MCF 10A (cell line): Measurements from ENCODE around the gene USP25. TPM values are rescaled to one million over a fixed set of nuclear protein-coding genes. Genes with fewer than 3 reads are reported as not detected.

ENCODE experiments used
- BruUV-seq: library from RNA; stranded (reverse); fragments of 400-500 nt; replicated peaks from 2 replicates; lab custom pipeline; 2021; lab: Mats Ljungman, UMichigan
- CTCF ChIA-PET: fragments of 300-600 bp; sonication (Branson Sonifier 250); formaldehyde crosslinking; extraction: SDS; loops from one replicate; lab custom pipeline; 2021; ENCODE audit warnings: antibody characterized with exemption, inconsistent platforms; lab: Yijun Ruan, JAX
- POLR2A ChIA-PET: fragments of 300-600, 350-650 bp; sonication (Branson Sonifier 250); formaldehyde crosslinking; extraction: SDS; loops from one replicate; lab custom pipeline; 2020; ENCODE audit warnings: antibody characterized with exemption, inconsistent platforms; lab: Yijun Ruan, JAX
- DNase-seq: peaks from one replicate; pipeline ENCODE4 v3.0.0-alpha.2; 2018; ENCODE audit not compliant: unreplicated experiment
- H3K27ac Mint-ChIP-seq: one replicate; pipeline ENCODE4 v1.8.0; 2022; ENCODE audit warnings: mild to moderate bottlenecking, low read depth, mixed read lengths; ENCODE audit not compliant: unreplicated experiment
- H3K27me3 Mint-ChIP-seq: one replicate; pipeline ENCODE4 v1.8.0; 2022; ENCODE audit warnings: mixed read lengths; ENCODE audit not compliant: insufficient read depth, unreplicated experiment
- H3K36me3 Mint-ChIP-seq: one replicate; pipeline ENCODE4 v1.8.0; 2022; ENCODE audit warnings: mild to moderate bottlenecking, moderate library complexity, mixed read lengths; ENCODE audit not compliant: insufficient read depth, unreplicated experiment
- H3K4me1 Mint-ChIP-seq: one replicate; pipeline ENCODE4 v1.8.0; 2022; ENCODE audit warnings: mixed read lengths; ENCODE audit not compliant: insufficient read depth, unreplicated experiment
- H3K4me3 Mint-ChIP-seq: one replicate; pipeline ENCODE4 v1.8.0; 2022; ENCODE audit warnings: mild to moderate bottlenecking, moderate library complexity, mixed read lengths; ENCODE audit not compliant: unreplicated experiment
- H3K9me3 Mint-ChIP-seq: one replicate; pipeline ENCODE4 v1.8.0; 2022; ENCODE audit warnings: mixed read lengths; ENCODE audit not compliant: unreplicated experiment
- CTCF ChIP-seq: fragments of 200-600 bp; IDR thresholded peaks from one replicate; pipeline ENCODE4 v1.8.0; 2022; ENCODE audit warnings: antibody characterized with exemption, mild to moderate bottlenecking; ENCODE audit not compliant: unreplicated experiment
- intact Hi-C: fragments of 100-400 bp; cut with micrococcal nuclease; formaldehyde crosslinking; loops from 2 replicates; pipeline ENCODE4 v1.14.1; 2022
- total RNA-seq: library from RNA; stranded (reverse); gene quantifications from 2 replicates; pipeline ENCODE4 v1.2.3, GENCODE V29; 2022

USP25 gene
- total RNA-seq, 1 experiment from 2014 or later: 90.8 TPM

- DNase-seq: no peak
- no TSS peak for BruUV-seq
- Mint-ChIP-seq H3K27me3 (no peaks in the 10 kb centered on the region), H3K4me3 (no peak overlapping the region), H3K36me3 (peaks cover 46% of the 10 kb centered on the region), H3K9me3 (no peaks in the 10 kb centered on the region), H3K27ac (no peak overlapping the region), H3K4me1 (peaks cover 8% of the 10 kb centered on the region)
- CTCF ChIA-PET: interaction anchor here (0.6 to 1.4 kb wide), 2 partner anchors 17 to 38 kb away, joined by 4 read pairs; no protein-coding TSS in a partner anchor
- no peak for TF ChIP-seq CTCF
- intact Hi-C loops: no loop called here
- POLR2A ChIA-PET: no interaction called here
Observed at GRCh38 chr21:15820327-15820726, 90.5 kb downstream of the USP25 start.

GRCh38 chr21:15820852-15821379, 91.1 kb downstream of the USP25 start:
- ChIA-PET CTCF (interaction anchor here (0.6 to 1.4 kb wide), 2 partner anchors 10 to 17 kb away, joined by 3 to 4 read pairs; no protein-coding TSS in a partner anchor), POLR2A (interaction anchor here (0.5 to 1.6 kb wide), 5 partner anchors 9 to 756 kb away, joined by 3 to 4 read pairs (median 4); partner anchors contain the start of genes NRIP1 and USP25)
- no peak overlapping the region for H3K27ac Mint-ChIP-seq
- no peak for DNase-seq
- H3K27me3 Mint-ChIP-seq: no peaks in the 10 kb centered on the region
- no peaks in the 10 kb centered on the region for H3K9me3 Mint-ChIP-seq
- H3K36me3 Mint-ChIP-seq: peaks cover 44% of the 10 kb centered on the region
- peaks cover 9% of the 10 kb centered on the region for H3K4me1 Mint-ChIP-seq
- BruUV-seq: no TSS peak
- TF ChIP-seq CTCF: no peak
- intact Hi-C loops: no loop called here
- no peak overlapping the region for H3K4me3 Mint-ChIP-seq

- DNase-seq: no peak
- Mint-ChIP-seq H3K4me3 (no peak overlapping the region), H3K27me3 (no peaks in the 10 kb centered on the region), H3K9me3 (no peaks in the 10 kb centered on the region), H3K27ac (no peak overlapping the region), H3K4me1 (peaks cover 13% of the 10 kb centered on the region), H3K36me3 (peaks cover 51% of the 10 kb centered on the region)
- intact Hi-C loops: no loop called here
- no TSS peak for BruUV-seq
- ChIA-PET POLR2A (interaction anchor here (0.9 kb wide), 1 partner anchor 48 kb away, joined by 3 read pairs; no protein-coding TSS in a partner anchor), CTCF (no interaction called here)
- TF ChIP-seq CTCF: no peak
Observed at GRCh38 chr21:15823486-15824150, 93.8 kb downstream of the USP25 start.

GRCh38 chr21:15825700-15826099, 95.9 kb downstream of the USP25 start:
- H3K4me3 Mint-ChIP-seq: no peak overlapping the region

More at GRCh38 chr21:15825700-15826099, 95.9 kb downstream of the USP25 start:
- TF ChIP-seq CTCF: no peak
- intact Hi-C loops: loop anchor here (1.0 to 5.0 kb wide), 5 partner anchors 48 to 763 kb away; no protein-coding TSS in a partner anchor
- CTCF ChIA-PET: interaction anchor here (0.8 to 2.0 kb wide), 7 partner anchors 18 to 201 kb away, joined by 3 to 11 read pairs (median 4); no protein-coding TSS in a partner anchor
- Mint-ChIP-seq H3K27ac (no peak overlapping the region), H3K9me3 (no peaks in the 10 kb centered on the region), H3K36me3 (peaks cover 56% of the 10 kb centered on the region), H3K4me1 (peaks cover 6% of the 10 kb centered on the region), H3K27me3 (no peaks in the 10 kb centered on the region)
- BruUV-seq: no TSS peak
- DNase-seq: no peak
- POLR2A ChIA-PET: interaction anchor here (0.8 to 4.7 kb wide), 6 partner anchors 7 to 180 kb away, joined by 3 to 16 read pairs (median 5); partner anchors contain the start of gene USP25
